ENCODE results near the gene PUS7L. TPM values are rescaled to one million over a fixed set of nuclear protein-coding genes. Genes with fewer than 3 reads are reported as not detected.

The PUS7L gene, protein sequence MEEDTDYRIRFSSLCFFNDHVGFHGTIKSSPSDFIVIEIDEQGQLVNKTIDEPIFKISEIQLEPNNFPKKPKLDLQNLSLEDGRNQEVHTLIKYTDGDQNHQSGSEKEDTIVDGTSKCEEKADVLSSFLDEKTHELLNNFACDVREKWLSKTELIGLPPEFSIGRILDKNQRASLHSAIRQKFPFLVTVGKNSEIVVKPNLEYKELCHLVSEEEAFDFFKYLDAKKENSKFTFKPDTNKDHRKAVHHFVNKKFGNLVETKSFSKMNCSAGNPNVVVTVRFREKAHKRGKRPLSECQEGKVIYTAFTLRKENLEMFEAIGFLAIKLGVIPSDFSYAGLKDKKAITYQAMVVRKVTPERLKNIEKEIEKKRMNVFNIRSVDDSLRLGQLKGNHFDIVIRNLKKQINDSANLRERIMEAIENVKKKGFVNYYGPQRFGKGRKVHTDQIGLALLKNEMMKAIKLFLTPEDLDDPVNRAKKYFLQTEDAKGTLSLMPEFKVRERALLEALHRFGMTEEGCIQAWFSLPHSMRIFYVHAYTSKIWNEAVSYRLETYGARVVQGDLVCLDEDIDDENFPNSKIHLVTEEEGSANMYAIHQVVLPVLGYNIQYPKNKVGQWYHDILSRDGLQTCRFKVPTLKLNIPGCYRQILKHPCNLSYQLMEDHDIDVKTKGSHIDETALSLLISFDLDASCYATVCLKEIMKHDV
- total RNA-seq: 30.8 and 36.5 TPM in 2 replicates

DNA sequence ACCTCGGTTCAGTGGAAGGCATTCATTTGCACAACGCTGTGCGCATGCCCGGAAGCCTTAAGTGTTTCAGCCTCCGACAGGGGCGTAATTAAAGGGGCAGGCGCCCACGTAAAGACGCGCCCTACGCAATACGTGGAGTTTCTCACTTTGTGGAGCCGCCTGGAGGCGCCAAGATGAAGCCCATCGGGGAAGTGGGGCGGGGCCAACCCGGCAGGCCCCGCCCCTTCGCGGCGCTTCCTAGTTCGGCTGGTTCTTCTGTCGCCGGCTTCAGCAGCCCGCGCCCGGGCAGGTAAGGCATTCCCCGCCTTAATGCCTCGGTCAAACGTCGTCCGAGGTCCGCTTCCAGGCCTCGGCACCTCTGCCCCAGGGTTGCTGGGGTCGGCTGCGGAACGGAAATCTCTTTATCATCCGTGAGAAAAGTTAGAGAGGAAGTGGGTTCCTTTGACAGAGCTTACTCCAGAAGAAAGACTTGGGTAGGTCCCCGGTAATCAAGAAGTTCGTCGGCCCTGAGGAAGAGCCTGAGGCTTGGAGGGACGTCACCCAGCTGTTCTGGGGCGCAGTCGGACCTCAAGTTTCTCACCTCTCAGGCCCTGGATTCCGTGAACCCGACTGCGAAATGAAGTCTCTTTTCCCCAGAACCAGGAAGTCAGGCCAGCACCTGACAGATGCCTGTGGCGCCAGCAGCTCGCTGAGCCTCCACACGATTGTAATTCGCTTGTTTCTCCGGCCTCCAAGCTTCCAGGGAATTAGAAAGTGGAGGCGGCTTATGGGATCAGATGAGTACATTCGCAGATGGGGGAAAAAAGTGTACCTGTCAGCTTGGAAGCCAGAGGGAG is at the start of gene PUS7L, which contains the start of gene IRAK4:
TSS of gene PUS7L (minus strand) at position 63 of the 836 bp plus-strand sequence. CDS start 3,545 bp downstream, outside the sequence.
TSS of gene IRAK4 (plus strand) at position 224 of the 836 bp plus-strand sequence. CDS start 9,161 bp downstream, outside the sequence.

DNA sequence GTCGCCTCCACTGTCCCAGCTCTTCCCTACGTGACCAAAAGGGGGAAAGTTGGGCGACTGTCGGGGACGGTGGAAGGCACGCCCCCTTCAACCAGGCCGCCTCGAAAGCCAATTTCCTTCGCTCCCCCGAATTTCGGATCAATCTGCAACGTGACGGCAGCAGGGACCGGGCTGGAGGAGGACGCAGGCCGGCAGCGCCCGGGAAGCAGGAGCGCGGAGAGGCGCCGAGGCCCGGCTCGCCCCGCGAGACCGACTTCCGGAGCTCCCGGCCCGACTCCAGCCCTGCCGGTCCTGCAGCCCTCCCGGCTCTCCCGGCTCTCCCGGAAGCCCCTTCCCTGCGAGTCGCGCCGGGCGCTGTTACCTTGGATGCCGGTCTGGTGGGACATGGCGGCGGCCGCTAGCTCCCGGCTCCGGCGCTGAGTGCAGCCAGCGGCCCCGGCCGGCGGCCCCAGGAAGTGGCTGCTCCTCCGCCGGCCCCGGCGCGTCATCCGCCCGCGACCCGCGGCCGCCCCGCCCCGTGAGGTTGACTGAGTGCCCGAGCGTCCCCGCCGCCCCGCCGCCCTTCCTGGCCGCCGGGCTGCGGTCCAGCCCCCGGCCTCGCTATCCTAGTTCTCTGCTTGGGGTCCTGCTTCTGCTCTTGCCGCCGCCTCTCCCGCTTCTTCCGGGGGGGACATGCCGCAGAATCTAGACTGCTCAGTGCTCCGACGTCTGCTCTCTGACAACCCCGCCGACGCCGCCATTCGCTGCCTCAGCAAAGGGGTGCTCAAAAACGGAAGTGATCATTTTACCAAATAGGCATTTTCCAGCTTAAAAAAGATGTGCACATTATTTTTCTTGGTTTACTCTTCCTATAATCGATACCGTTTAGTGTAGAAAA is 47.5 kb upstream of the PUS7L start, which contains the start of gene TWF1:
TSS of gene TWF1 (minus strand) at position 458 of the 877 bp plus-strand sequence. CDS start at position 386, 72 bp downstream.

Other genes with a start within 250 kb of the PUS7L start
- not detected in 2 replicates for gene ADAMTS20, start 206.6 kb downstream of the PUS7L start, total RNA-seq
- gene IRAK4, start 161 bp upstream of the PUS7L start, total RNA-seq: 34.9 and 42.3 TPM in 2 replicates
- gene TWF1, start 47.5 kb upstream of the PUS7L start, total RNA-seq: 237 and 260 TPM in 2 replicates
- 13.7 and 14.5 TPM in 2 replicates for gene TMEM117, start 77.3 kb upstream of the PUS7L start, total RNA-seq

Data from articular chondrocyte of knee joint (primary cell).